Hepatocyte (in vitro differentiated cells): Measurements from ENCODE around the gene CCDC188. TPM values are rescaled to one million over a fixed set of nuclear protein-coding genes. Genes with fewer than 3 reads are reported as not detected.

Experiments used
- DNase-seq: peaks from one replicate; pipeline ENCODE4 v3.0.0-alpha.2; 2016; ENCODE audit warnings: low spot score
- H2AFZ ChIP-seq: fragments of 200-600 bp; sonication (generic); 2 replicates; pipeline ENCODE4 v1.6.0; 2016; ENCODE audit warnings: antibody characterized with exemption, mild to moderate bottlenecking
- H3K27ac ChIP-seq: fragments of 200-600 bp; sonication (generic); 2 replicates; pipeline ENCODE4 v1.5.1; 2016; ENCODE audit warnings: mild to moderate bottlenecking
- H3K27me3 ChIP-seq: fragments of 200-600 bp; sonication (generic); 2 replicates; pipeline ENCODE4 v1.6.1; 2016
- H3K36me3 ChIP-seq: fragments of 200-600 bp; sonication (generic); replicated peaks from 2 replicates; pipeline ENCODE4 v1.5.1; 2016; ENCODE audit warnings: low read depth; ENCODE audit not compliant: insufficient read depth
- H3K4me1 ChIP-seq: fragments of 200-600 bp; sonication (generic); 2 replicates; pipeline ENCODE4 v1.5.1; 2016; ENCODE audit warnings: mild to moderate bottlenecking, moderate library complexity; ENCODE audit not compliant: insufficient read depth
- H3K4me2 ChIP-seq: fragments of 200-600 bp; sonication (generic); 2 replicates; pipeline ENCODE4 v1.6.0; 2016
- H3K4me3 ChIP-seq: fragments of 200-600 bp; sonication (generic); 2 replicates; pipeline ENCODE4 v1.5.1; 2016; ENCODE audit warnings: mild to moderate bottlenecking
- H3K79me2 ChIP-seq: fragments of 200-600 bp; sonication (generic); 2 replicates; pipeline ENCODE4 v1.6.0; 2017; ENCODE audit warnings: mild to moderate bottlenecking
- H3K9me2 ChIP-seq: fragments of 200-600 bp; sonication (generic); replicated peaks from 2 replicates; pipeline ENCODE4 v1.6.0; 2017; ENCODE audit warnings: mild to moderate bottlenecking; ENCODE audit not compliant: insufficient read depth
- H3K9me3 ChIP-seq: fragments of 200-600 bp; sonication (generic); 2 replicates; pipeline ENCODE4 v1.5.1; 2016; ENCODE audit warnings: low read depth, mild to moderate bottlenecking
- H4K20me1 ChIP-seq: fragments of 200-600 bp; sonication (generic); 2 replicates; pipeline ENCODE4 v1.6.0; 2016; ENCODE audit warnings: mild to moderate bottlenecking; ENCODE audit not compliant: insufficient read depth, poor library complexity, severe bottlenecking
- CTCF ChIP-seq: fragments of 200-600 bp; sonication (generic); IDR thresholded peaks from 2 replicates; pipeline ENCODE4 v1.5.1; 2016; ENCODE audit warnings: antibody characterized with exemption, mild to moderate bottlenecking; ENCODE audit not compliant: poor library complexity
- EZH2 ChIP-seq: fragments of 200-600 bp; sonication (generic); IDR thresholded peaks from 2 replicates; pipeline ENCODE4 v1.6.1; 2016; ENCODE audit warnings: antibody characterized with exemption, mild to moderate bottlenecking, borderline replicate concordance
- EZH2phosphoT487 ChIP-seq: fragments of 200-600 bp; sonication (generic); IDR thresholded peaks from one replicate; pipeline ENCODE4 v1.6.1; 2018; ENCODE audit warnings: antibody characterized with exemption, mild to moderate bottlenecking, low read depth, moderate library complexity; ENCODE audit not compliant: unreplicated experiment, severe bottlenecking
- WGBS: methylation state at CpG from one replicate; pipeline ENCODE4 v1.1.6; 2016; ENCODE audit warnings: low lambda C conversion rate; ENCODE audit errors: missing lambda C conversion rate; 5-methylcytosine and 5-hydroxymethylcytosine counted together
- polyA plus RNA-seq: library from polyadenylated mRNA; unstranded; fragments of >200 nt; fragmentation: Nextera tagmentation; extraction: Ambion mirVana; gene quantifications from 2 replicates; pipeline ENCODE4 v1.2.1, GENCODE V29; 2016
- total RNA-seq: library from RNA; depleted of rRNA; stranded (reverse); fragments of >200 nt; gene quantifications from 2 replicates; pipeline ENCODE4 v1.2.3, GENCODE V29; 2014

CCDC188 gene
- total and polyA plus RNA-seq, 2 experiments from 2014 or later = not detected

GRCh38 chr22:20127318-20127868 lies 23.5 kb downstream of the CCDC188 start:
- Histone ChIP-seq H3K4me2 (no peak overlapping the region), H3K9me2 (no peaks in the 10 kb centered on the region), H3K36me3 (no peaks in the 10 kb centered on the region), H3K4me3 (no peak overlapping the region), H4K20me1 (peaks cover 3% of the 10 kb centered on the region), H2AFZ (no peak overlapping the region), H3K4me1 (peaks cover 1% of the 10 kb centered on the region), H3K27ac (no peak overlapping the region), H3K9me3 (no peaks in the 10 kb centered on the region), H3K79me2 (peaks cover 7% of the 10 kb centered on the region), H3K27me3 (no peaks in the 10 kb centered on the region)
- TF ChIP-seq EZH2phosphoT487 (no peak), EZH2 (no peak), CTCF (no peak)
- WGBS = 95% methylated on average over 15 of the region's 15 CpGs
- DNase-seq = no peak

- Histone ChIP-seq H3K79me2 (peaks cover 10% of the 10 kb centered on the region), H3K4me2 (no peak overlapping the region), H3K9me2 (no peaks in the 10 kb centered on the region), H3K36me3 (no peaks in the 10 kb centered on the region), H2AFZ (no peak overlapping the region), H4K20me1 (no peaks in the 10 kb centered on the region), H3K4me1 (no peaks in the 10 kb centered on the region), H3K27me3 (no peaks in the 10 kb centered on the region), H3K9me3 (no peaks in the 10 kb centered on the region), H3K27ac (no peak overlapping the region), H3K4me3 (no peak overlapping the region)
- TF ChIP-seq EZH2 (no peak), CTCF (no peak), EZH2phosphoT487 (no peak)
- DNase-seq = no peak
- WGBS = 96% methylated on average over 19 of the region's 19 CpGs
These were observed 24.4 kb downstream of the CCDC188 start for GRCh38 chr22:20126284-20127029.

GRCh38 chr22:20125201-20126174 lies 25.4 kb downstream of the CCDC188 start:
- Histone ChIP-seq H3K4me3 (no peak overlapping the region), H4K20me1 (no peaks in the 10 kb centered on the region), H3K27ac (no peak overlapping the region), H3K4me1 (no peaks in the 10 kb centered on the region), H3K27me3 (no peaks in the 10 kb centered on the region), H2AFZ (no peak overlapping the region), H3K4me2 (no peak overlapping the region), H3K9me2 (no peaks in the 10 kb centered on the region), H3K79me2 (peaks cover 20% of the 10 kb centered on the region), H3K36me3 (no peaks in the 10 kb centered on the region), H3K9me3 (no peaks in the 10 kb centered on the region)
- DNase-seq = no peak
- WGBS = 96% methylated on average over 30 of the region's 32 CpGs
- TF ChIP-seq CTCF (no peak), EZH2phosphoT487 (no peak), EZH2 (no peak)
